Ishikawa (cell line): ENCODE measurements around the gene DIAPH1.

Source experiments
- TEAD4 ChIP-seq: IDR thresholded peaks from 2 replicates; pipeline ENCODE4 v1.6.1; 2012
- TF ChIP-seq, protein P1 (sequence below): IDR thresholded peaks from 2 replicates; pipeline ENCODE4 v1.6.1; 2012; ENCODE audit warnings: low read depth, mild to moderate bottlenecking

DNA sequence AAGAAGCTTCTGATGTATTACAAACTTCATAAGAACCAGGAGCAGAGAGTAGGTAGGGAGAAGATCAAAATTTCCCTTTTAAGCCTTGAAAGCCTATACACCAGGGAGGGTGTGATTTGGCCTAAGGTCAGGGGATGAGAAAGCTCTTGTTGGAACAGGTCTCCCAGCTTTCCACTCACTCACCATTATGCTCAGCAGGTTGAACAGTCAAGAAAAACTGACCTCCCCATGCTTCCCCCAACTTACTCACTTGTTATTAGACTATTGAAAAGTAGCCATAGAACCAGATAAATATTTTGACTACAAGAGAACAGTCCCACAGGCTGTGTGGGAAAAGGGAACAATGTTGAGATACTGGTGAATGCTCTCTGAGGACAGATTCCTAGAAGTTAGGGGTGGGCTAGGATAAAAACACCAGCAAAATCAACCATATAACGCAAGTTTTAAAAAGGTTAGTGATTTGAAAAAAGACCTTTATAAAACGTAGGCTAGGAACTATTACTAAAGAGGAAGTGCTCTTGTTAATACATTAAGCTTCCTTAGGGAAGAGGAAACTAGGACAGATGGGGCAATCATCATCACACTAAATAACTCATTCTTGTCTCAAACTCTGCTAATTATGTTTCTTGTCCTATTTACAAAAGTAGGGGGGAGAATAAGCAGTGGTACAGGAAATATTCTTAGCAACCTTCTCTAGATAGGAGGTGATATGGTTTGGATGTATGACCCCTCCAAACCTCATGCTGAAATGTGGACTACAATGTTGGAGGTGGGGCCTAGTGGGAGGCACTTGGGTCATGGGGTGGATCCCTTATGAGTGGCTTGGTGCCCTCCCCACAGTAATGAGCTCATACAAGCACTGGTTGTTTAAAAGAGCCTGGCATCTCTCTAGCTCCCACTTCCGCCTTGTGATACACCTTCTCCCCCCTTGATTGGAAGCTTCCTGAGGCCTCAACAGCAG, 98.9 kb downstream of the DIAPH1 start:
- TF ChIP-seq TEAD4 = no peak
- TF ChIP-seq, protein P1, sequence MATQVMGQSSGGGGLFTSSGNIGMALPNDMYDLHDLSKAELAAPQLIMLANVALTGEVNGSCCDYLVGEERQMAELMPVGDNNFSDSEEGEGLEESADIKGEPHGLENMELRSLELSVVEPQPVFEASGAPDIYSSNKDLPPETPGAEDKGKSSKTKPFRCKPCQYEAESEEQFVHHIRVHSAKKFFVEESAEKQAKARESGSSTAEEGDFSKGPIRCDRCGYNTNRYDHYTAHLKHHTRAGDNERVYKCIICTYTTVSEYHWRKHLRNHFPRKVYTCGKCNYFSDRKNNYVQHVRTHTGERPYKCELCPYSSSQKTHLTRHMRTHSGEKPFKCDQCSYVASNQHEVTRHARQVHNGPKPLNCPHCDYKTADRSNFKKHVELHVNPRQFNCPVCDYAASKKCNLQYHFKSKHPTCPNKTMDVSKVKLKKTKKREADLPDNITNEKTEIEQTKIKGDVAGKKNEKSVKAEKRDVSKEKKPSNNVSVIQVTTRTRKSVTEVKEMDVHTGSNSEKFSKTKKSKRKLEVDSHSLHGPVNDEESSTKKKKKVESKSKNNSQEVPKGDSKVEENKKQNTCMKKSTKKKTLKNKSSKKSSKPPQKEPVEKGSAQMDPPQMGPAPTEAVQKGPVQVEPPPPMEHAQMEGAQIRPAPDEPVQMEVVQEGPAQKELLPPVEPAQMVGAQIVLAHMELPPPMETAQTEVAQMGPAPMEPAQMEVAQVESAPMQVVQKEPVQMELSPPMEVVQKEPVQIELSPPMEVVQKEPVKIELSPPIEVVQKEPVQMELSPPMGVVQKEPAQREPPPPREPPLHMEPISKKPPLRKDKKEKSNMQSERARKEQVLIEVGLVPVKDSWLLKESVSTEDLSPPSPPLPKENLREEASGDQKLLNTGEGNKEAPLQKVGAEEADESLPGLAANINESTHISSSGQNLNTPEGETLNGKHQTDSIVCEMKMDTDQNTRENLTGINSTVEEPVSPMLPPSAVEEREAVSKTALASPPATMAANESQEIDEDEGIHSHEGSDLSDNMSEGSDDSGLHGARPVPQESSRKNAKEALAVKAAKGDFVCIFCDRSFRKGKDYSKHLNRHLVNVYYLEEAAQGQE = no peak
